Transverse colon (tissue), 4 donors: Measurements from ENCODE around the gene APOD.

Experiments used
- POLR2A ChIP-seq: fragments of 450-650 bp; IDR thresholded peaks from one replicate; pipeline ENCODE4 v1.6.1; 2016; ENCODE audit warnings: antibody characterized with exemption, mild to moderate bottlenecking, moderate library complexity
- POLR2AphosphoS5 ChIP-seq, 3 donors: sonication (generic); formaldehyde crosslinking; IDR thresholded peaks; one replicate each; pipeline ENCODE4 v1.6.1; 2016; ENCODE audit warnings: antibody characterized with exemption in 3 of 3
- TF ChIP-seq, protein P1 (sequence below), 5 experiments: fragments of 200-600 bp in 3 of 5; fragments of 450-650 bp in 2 of 5; sonication (generic) in 3 of 5; IDR thresholded peaks; 1 replicate in 2 of 5; 2 replicates in 3 of 5; pipeline ENCODE4 v1.5.1; 2016 to 2017; ENCODE audit warnings: antibody characterized with exemption in 5 of 5, inconsistent platforms in 3 of 5, mild to moderate bottlenecking in 2 of 5, moderate library complexity in 1 of 5

DNA sequence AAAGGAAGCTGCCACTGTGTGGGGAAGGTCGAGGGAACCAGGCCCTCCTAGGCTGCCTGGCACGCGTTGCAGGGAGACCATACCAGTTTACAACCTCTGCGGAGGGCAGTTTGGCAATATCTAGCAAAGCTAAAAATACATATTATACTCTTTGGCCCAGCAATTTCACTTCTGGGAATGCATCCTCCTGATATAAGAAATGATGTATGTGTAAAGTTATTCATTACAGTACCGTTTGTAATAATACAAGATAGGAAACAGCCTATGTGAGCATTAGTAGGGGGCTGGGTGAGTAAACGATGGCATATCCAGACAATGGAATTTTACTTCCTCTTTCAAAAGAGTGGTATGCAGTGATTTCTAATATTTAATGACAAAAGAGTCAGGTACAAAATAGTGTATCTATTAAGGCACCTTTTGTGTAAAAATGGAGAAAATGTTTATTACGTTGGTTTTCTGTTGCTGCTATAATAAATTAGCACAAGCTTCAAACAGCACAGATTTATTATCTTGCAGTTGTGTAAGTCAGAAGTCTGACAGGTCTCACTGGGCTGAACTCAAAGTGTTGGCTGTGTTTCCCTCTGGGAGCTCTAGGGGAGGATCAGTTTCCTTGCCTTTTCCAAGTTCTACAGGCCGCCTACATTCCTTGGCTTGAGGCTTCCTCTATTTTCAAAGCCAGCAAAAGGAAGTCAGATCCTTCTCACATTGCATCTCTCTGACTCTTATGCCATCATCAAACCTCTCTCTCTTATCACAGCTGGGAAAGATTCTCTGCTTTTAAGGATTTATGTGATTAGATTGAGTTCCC is 9.0 kb downstream of the APOD start:
- no peak for TF ChIP-seq POLR2A
- TF ChIP-seq, protein P1, sequence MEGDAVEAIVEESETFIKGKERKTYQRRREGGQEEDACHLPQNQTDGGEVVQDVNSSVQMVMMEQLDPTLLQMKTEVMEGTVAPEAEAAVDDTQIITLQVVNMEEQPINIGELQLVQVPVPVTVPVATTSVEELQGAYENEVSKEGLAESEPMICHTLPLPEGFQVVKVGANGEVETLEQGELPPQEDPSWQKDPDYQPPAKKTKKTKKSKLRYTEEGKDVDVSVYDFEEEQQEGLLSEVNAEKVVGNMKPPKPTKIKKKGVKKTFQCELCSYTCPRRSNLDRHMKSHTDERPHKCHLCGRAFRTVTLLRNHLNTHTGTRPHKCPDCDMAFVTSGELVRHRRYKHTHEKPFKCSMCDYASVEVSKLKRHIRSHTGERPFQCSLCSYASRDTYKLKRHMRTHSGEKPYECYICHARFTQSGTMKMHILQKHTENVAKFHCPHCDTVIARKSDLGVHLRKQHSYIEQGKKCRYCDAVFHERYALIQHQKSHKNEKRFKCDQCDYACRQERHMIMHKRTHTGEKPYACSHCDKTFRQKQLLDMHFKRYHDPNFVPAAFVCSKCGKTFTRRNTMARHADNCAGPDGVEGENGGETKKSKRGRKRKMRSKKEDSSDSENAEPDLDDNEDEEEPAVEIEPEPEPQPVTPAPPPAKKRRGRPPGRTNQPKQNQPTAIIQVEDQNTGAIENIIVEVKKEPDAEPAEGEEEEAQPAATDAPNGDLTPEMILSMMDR (IDR thresholded peaks at IDR 0.05): no peak
- TF ChIP-seq POLR2AphosphoS5 (IDR thresholded peaks at IDR 0.05): no peak
